Astrocyte (in vitro differentiated cells and primary cell): ENCODE data around the gene NPAS3. TPM values are rescaled to one million over a fixed set of nuclear protein-coding genes. Genes with fewer than 3 reads are reported as not detected.

ENCODE experiments used
- DNase-seq: peaks from one replicate; pipeline ENCODE4 v3.0.0-alpha.2; 2010; ENCODE audit warnings: low read depth
- FAIRE-seq: peaks from 2 replicates; lab custom pipeline; 2011; peaks lifted over from hg19 to GRCh38; lab: Jason Lieb, UNC
- H2AFZ ChIP-seq: 2 replicates; pipeline ENCODE4 v1.6.0; 2012; ENCODE audit warnings: low read depth, low read length, inconsistent platforms
- H3K27ac ChIP-seq: 2 replicates; pipeline ENCODE4 v1.5.1; 2011; ENCODE audit warnings: low read depth, low read length, inconsistent platforms
- H3K27me3 ChIP-seq: 2 replicates; pipeline ENCODE4 v1.6.0; 2011; ENCODE audit warnings: low read length, inconsistent platforms; ENCODE audit not compliant: insufficient read depth
- H3K36me3 ChIP-seq: 2 replicates; pipeline ENCODE4 v1.5.1; 2011; ENCODE audit warnings: low read length, inconsistent platforms; ENCODE audit not compliant: insufficient read depth
- H3K4me1 ChIP-seq: 2 replicates; pipeline ENCODE4 v1.5.1; 2011; ENCODE audit warnings: low read length, inconsistent platforms; ENCODE audit not compliant: insufficient read depth
- H3K4me2 ChIP-seq: 2 replicates; pipeline ENCODE4 v1.6.0; 2012; ENCODE audit warnings: low read length, inconsistent platforms
- H3K4me3 ChIP-seq: 2 replicates; pipeline ENCODE4 v1.5.1; 2011; ENCODE audit warnings: low read depth, mild to moderate bottlenecking, low read length, inconsistent platforms; ENCODE audit not compliant: insufficient read depth
- H3K79me2 ChIP-seq: 2 replicates; pipeline ENCODE4 v1.6.0; 2012; ENCODE audit warnings: mild to moderate bottlenecking, low read length, inconsistent platforms; ENCODE audit not compliant: insufficient read depth
- H3K9ac ChIP-seq: 2 replicates; pipeline ENCODE4 v1.6.0; 2012; ENCODE audit warnings: mild to moderate bottlenecking, low read length, inconsistent platforms
- H3K9me3 ChIP-seq: 2 replicates; pipeline ENCODE4 v1.5.1; 2012; ENCODE audit warnings: low read depth, mild to moderate bottlenecking, low read length, inconsistent platforms; ENCODE audit not compliant: insufficient read depth
- H4K20me1 ChIP-seq: 2 replicates; pipeline ENCODE4 v1.6.0; 2012; ENCODE audit warnings: low read length, inconsistent platforms; ENCODE audit not compliant: insufficient read depth
- H3K27ac Mint-ChIP-seq: one replicate; pipeline ENCODE4 v1.8.0; 2021; ENCODE audit warnings: mild to moderate bottlenecking, mixed read lengths; ENCODE audit not compliant: unreplicated experiment
- H3K27me3 Mint-ChIP-seq: one replicate; pipeline ENCODE4 v1.8.0; 2021; ENCODE audit warnings: low read depth, mixed read lengths; ENCODE audit not compliant: unreplicated experiment
- H3K36me3 Mint-ChIP-seq: one replicate; pipeline ENCODE4 v1.8.0; 2021; ENCODE audit warnings: low read depth, mixed read lengths; ENCODE audit not compliant: unreplicated experiment
- H3K4me1 Mint-ChIP-seq: one replicate; pipeline ENCODE4 v1.8.0; 2021; ENCODE audit warnings: low read depth, mixed read lengths; ENCODE audit not compliant: unreplicated experiment
- H3K4me3 Mint-ChIP-seq: one replicate; pipeline ENCODE4 v1.8.0; 2021; ENCODE audit warnings: mild to moderate bottlenecking, moderate library complexity, mixed read lengths; ENCODE audit not compliant: unreplicated experiment
- H3K9me3 Mint-ChIP-seq: one replicate; pipeline ENCODE4 v1.8.0; 2021; ENCODE audit warnings: mild to moderate bottlenecking, mixed read lengths; ENCODE audit not compliant: unreplicated experiment
- CTCF ChIP-seq: IDR thresholded peaks from 2 replicates; pipeline ENCODE4 v1.5.1; 2011; ENCODE audit warnings: low read depth, mild to moderate bottlenecking, inconsistent platforms, low read length, moderate library complexity; ENCODE audit not compliant: insufficient read depth
- EZH2 ChIP-seq: IDR thresholded peaks from 2 replicates; pipeline ENCODE4 v1.6.1; 2012; ENCODE audit warnings: mild to moderate bottlenecking, low read length, inconsistent platforms; ENCODE audit not compliant: insufficient read depth
- total RNA-seq: library from RNA; stranded (reverse); gene quantifications from 2 replicates; pipeline ENCODE4 v1.2.1, GENCODE V29; 2021

The NPAS3 gene
- total RNA-seq, 1 donor from 2014 or later = 2.6 TPM

- peak; percentile 91 for DNase-seq
- Histone ChIP-seq H2AFZ (no peak overlapping the region), H3K79me2 (no peaks in the 10 kb centered on the region), H3K9ac (peak overlapping the region; percentile 23), H3K27me3 (no peaks in the 10 kb centered on the region), H4K20me1 (no peaks in the 10 kb centered on the region), H3K4me1 (peaks cover 56% of the 10 kb centered on the region), H3K4me3 (peak overlapping the region; percentile 2), H3K27ac (peak overlapping the region; percentile 77), H3K4me2 (peak overlapping the region; percentile 54), H3K36me3 (no peaks in the 10 kb centered on the region), H3K9me3 (no peaks in the 10 kb centered on the region)
- peak; percentile 88 for FAIRE-seq
- no peak overlapping the region for H3K4me3 Mint-ChIP-seq
- TF ChIP-seq CTCF (no peak), EZH2 (no peak)
- H3K27ac Mint-ChIP-seq = peak overlapping the region; percentile 54
- peaks cover 47% of the 10 kb centered on the region for H3K4me1 Mint-ChIP-seq
- no peaks in the 10 kb centered on the region for H3K9me3 Mint-ChIP-seq
- no peaks in the 10 kb centered on the region for H3K27me3 Mint-ChIP-seq
- no peaks in the 10 kb centered on the region for H3K36me3 Mint-ChIP-seq
Measured at GRCh38 chr14:33564774-33565630, 626.3 kb downstream of the NPAS3 start.

DNA sequence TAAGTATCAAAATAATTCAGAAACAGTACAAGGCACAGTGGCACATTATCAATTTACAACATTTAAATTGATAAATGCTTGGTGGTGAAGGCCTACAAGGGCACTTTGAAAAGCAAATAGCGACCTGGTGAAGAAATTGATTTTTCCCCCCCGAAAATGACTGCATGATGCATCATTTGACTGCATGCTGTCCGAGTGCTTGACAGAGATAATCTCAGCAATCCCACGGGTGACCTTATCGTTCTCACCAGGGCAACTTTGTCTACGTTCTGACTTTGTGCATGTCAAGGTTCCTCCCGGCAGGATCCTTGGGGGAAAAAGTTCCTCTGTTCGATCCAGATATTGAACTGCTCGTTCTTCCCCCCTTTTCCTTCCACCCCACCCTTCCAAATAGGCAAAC, 627.4 kb downstream of the NPAS3 start:
- H3K4me3 ChIP-seq = no peak overlapping the region
- Mint-ChIP-seq H3K27me3 (no peaks in the 10 kb centered on the region), H3K9me3 (no peaks in the 10 kb centered on the region), H3K4me3 (no peak overlapping the region), H3K4me1 (peaks cover 57% of the 10 kb centered on the region), H3K36me3 (no peaks in the 10 kb centered on the region), H3K27ac (no peak overlapping the region)
- H3K36me3 ChIP-seq = no peaks in the 10 kb centered on the region
- H2AFZ ChIP-seq = no peak overlapping the region
- H3K4me2 ChIP-seq = no peak overlapping the region
- H3K27me3 ChIP-seq = no peaks in the 10 kb centered on the region
- DNase-seq (no peak), FAIRE-seq (no peak)
- no peaks in the 10 kb centered on the region for H4K20me1 ChIP-seq
- H3K9me3 ChIP-seq = no peaks in the 10 kb centered on the region
- H3K79me2 ChIP-seq = no peaks in the 10 kb centered on the region
- peaks cover 67% of the 10 kb centered on the region for H3K4me1 ChIP-seq
- TF ChIP-seq CTCF (no peak), EZH2 (no peak)
- no peak overlapping the region for H3K27ac ChIP-seq
- no peak overlapping the region for H3K9ac ChIP-seq
